ENCODE measurements around the gene C1R. TPM values are rescaled to one million over a fixed set of nuclear protein-coding genes. Genes with fewer than 3 reads are reported as not detected.

Gene C1R
- total RNA-seq, 4 donors from 2014 or later, result 65.0 to 259 (median 84.7) TPM

DNA sequence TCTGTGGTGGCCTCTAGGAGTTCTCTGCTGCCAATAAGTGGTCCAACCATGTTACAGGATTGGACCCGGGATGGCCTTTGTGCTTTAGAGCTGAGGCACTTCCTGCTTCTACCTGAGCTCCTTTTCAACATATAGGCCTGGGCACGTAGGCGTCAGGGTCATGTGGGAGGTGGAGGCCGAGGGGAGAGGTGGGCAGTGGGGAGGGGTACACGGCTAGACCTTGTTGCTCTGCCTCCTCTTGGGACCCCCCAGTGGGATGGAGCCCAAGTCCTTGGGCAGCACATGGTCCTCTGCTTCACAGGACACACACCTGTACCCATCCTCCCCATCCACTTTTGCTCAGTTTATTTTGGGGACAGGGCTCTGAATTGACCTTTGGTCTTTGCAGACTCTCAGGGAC is 29.1 kb upstream of the C1R start:
- no peak for TF ChIP-seq CTCF (IDR thresholded peaks at IDR 0.05)
- no peak for TF ChIP-seq POLR2A (IDR thresholded peaks at IDR 0.05)

GRCh38 chr12:7120166-7120565 is 27.9 kb upstream of the C1R start:
- no peak for TF ChIP-seq CTCF (IDR thresholded peaks at IDR 0.05)
- TF ChIP-seq POLR2A (IDR thresholded peaks at IDR 0.05), result no peak
- H3K4me3 ChIP-seq (ENCODE audit: low read depth, poor library complexity, severe bottlenecking), result no peak overlapping the region
- WGBS, 2 donors, result 87 to 88% methylated on average over 5 of the region's 5 CpGs
- DNase-seq (ENCODE audit: low spot score in 2 of 2), result no peak
- intact Hi-C loops (cut with DNase I; ENCODE audit: low total_unique reads), result no loop called here

More for the DNA sequence above, 29.1 kb upstream of the C1R start:
- DNase-seq (ENCODE audit: low spot score in 2 of 2), result no peak
- 78 to 82% methylated on average over 5 of the region's 5 CpGs for WGBS, 2 donors
- H3K4me3 ChIP-seq (ENCODE audit: low read depth, poor library complexity, severe bottlenecking), result no peak overlapping the region
- intact Hi-C loops (cut with DNase I; ENCODE audit: low total_unique reads), result no loop called here

DNA sequence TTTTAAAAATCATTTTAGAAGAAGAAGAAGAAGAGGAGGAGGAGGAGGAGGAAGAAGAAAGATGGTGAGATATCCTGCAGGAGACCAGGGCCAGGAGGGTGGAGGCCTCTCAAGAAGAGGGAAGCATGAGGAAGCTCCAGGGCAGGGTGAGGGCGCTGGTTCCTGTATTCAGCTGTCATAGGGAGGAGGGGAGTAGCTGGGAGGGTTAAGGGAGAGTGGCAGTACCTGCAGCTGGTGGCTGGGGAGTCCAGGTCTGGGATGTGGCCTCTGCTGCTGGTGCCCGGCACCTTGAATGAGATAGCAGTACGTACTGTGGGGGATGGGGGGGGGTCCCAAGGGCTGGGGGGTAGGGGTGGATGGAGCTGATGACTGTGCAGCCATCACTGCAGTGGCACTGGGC is 26.6 kb upstream of the C1R start:
- TF ChIP-seq CTCF (IDR thresholded peaks at IDR 0.05), result no peak
- TF ChIP-seq POLR2A (IDR thresholded peaks at IDR 0.05), result no peak
- no peak overlapping the region for H3K4me3 ChIP-seq (ENCODE audit: low read depth, poor library complexity, severe bottlenecking)
- intact Hi-C loops (cut with DNase I; ENCODE audit: low total_unique reads), result loop anchor here (10.0 kb wide), 2 partner anchors 64 to 194 kb away; partner anchors contain the start of gene ATN1
- no peak for DNase-seq (ENCODE audit: low spot score in 2 of 2)
- WGBS, 2 donors, result 76 to 79% methylated on average over 3 of the region's 3 CpGs

- no peak for DNase-seq (ENCODE audit: low spot score in 2 of 2)
- no peak for TF ChIP-seq POLR2A (IDR thresholded peaks at IDR 0.05)
- no peak for TF ChIP-seq CTCF (IDR thresholded peaks at IDR 0.05)
- H3K4me3 ChIP-seq (ENCODE audit: low read depth, poor library complexity, severe bottlenecking), result no peak overlapping the region
- WGBS, 2 donors, result 91 to 93% methylated on average over 3 of the region's 3 CpGs
- intact Hi-C loops (cut with DNase I; ENCODE audit: low total_unique reads), result loop anchor here (10.0 kb wide), 2 partner anchors 63 to 193 kb away; partner anchors contain the start of gene ATN1
Measured at GRCh38 chr12:7117670-7118069, 25.4 kb upstream of the C1R start.

DNA sequence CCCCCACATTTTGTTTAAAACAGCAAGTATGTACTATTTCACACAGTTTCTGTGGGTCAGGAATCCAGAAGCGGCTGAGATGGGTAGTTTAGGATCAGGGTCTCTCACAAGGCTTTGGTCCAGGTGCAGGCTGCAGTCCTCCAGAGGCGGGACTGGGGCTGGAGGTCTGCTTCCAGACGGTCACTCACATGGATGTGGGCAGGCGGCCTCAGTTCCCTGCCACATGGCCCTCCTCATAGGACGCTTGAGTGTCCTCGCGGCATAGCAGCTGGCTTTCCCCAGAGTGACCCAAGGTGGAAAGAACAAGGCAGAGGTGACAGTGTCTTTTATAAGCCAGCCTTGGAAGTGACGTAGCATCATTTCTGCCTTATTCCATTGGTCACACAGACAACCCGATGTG is 24.7 kb upstream of the C1R start:
- no peak overlapping the region for H3K4me3 ChIP-seq (ENCODE audit: low read depth, poor library complexity, severe bottlenecking)
- no peak for TF ChIP-seq CTCF (IDR thresholded peaks at IDR 0.05)
- no peak for TF ChIP-seq POLR2A (IDR thresholded peaks at IDR 0.05)
- intact Hi-C loops (cut with DNase I; ENCODE audit: low total_unique reads), result loop anchor here (10.0 kb wide), 2 partner anchors 62 to 192 kb away; partner anchors contain the start of gene ATN1
- DNase-seq (ENCODE audit: low spot score in 2 of 2), result no peak
- WGBS, 2 donors, result 84 to 99% methylated on average over 9 of the region's 9 CpGs

GRCh38 chr12:7116196-7116595 is 24.0 kb upstream of the C1R start:
- 91 to 94% methylated on average over 3 of the region's 3 CpGs for WGBS, 2 donors
- no peak overlapping the region for H3K4me3 ChIP-seq (ENCODE audit: low read depth, poor library complexity, severe bottlenecking)
- no peak for TF ChIP-seq POLR2A (IDR thresholded peaks at IDR 0.05)
- no peak for TF ChIP-seq CTCF (IDR thresholded peaks at IDR 0.05)
- intact Hi-C loops (cut with DNase I; ENCODE audit: low total_unique reads), result loop anchor here (10.0 kb wide), 2 partner anchors 61 to 191 kb away; partner anchors contain the start of gene ATN1
- DNase-seq (ENCODE audit: low spot score in 2 of 2), result no peak

All from lower leg skin (tissue), 4 donors.